ENCODE measurements around the gene DPYSL3. TPM values are rescaled to one million over a fixed set of nuclear protein-coding genes. Genes with fewer than 3 reads are reported as not detected.

DPYSL3 gene
- total RNA-seq (10 to 100 TPM in 6 of 9 donors, 1 to 10 TPM in 3; 3.5 to 49.7 (median 11.9) TPM), polyA plus RNA-seq (10 to 100 TPM; 12.7 to 23.2 (median 13.6) TPM)
- long read RNA-seq, donor 1, full-length matches to known transcripts, result 2 of 2 reads
- long read RNA-seq, donor 1, partial matches to known transcripts, result 0 of 2 reads
- long read RNA-seq, donor 1, other reads (novel, unspliced or antisense), result 0 of 2 reads
- long read RNA-seq, donor 2, full-length matches to known transcripts, result 7 of 7 reads
- long read RNA-seq, donor 2, partial matches to known transcripts, result 0 of 7 reads
- long read RNA-seq, donor 2, other reads (novel, unspliced or antisense), result 0 of 7 reads
- long read RNA-seq, donor 3, full-length matches to known transcripts, result 3 of 3 reads
- long read RNA-seq, donor 3, partial matches to known transcripts, result 0 of 3 reads
- long read RNA-seq, donor 3, other reads (novel, unspliced or antisense), result 0 of 3 reads
- long read RNA-seq, donor 4, result 0 reads
- long read RNA-seq, donor 5, full-length matches to known transcripts, result 2 of 3 reads
- long read RNA-seq, donor 5, partial matches to known transcripts, result 0 of 3 reads
- long read RNA-seq, donor 5, other reads (novel, unspliced or antisense), result 1 of 3 reads
- long read RNA-seq, donor 6, full-length matches to known transcripts, result 2 of 5 reads
- long read RNA-seq, donor 6, partial matches to known transcripts, result 1 of 5 reads
- long read RNA-seq, donor 6, other reads (novel, unspliced or antisense), result 2 of 5 reads
- long read RNA-seq, donor 7, full-length matches to known transcripts, result 4 of 4 reads
- long read RNA-seq, donor 7, partial matches to known transcripts, result 0 of 4 reads
- long read RNA-seq, donor 7, other reads (novel, unspliced or antisense), result 0 of 4 reads
- long read RNA-seq, donor 8, full-length matches to known transcripts, result 11 of 11 reads
- long read RNA-seq, donor 8, partial matches to known transcripts, result 0 of 11 reads
- long read RNA-seq, donor 8, other reads (novel, unspliced or antisense), result 0 of 11 reads
- long read RNA-seq, donor 9, full-length matches to known transcripts, result 2 of 2 reads
- long read RNA-seq, donor 9, partial matches to known transcripts, result 0 of 2 reads
- long read RNA-seq, donor 9, other reads (novel, unspliced or antisense), result 0 of 2 reads
- long read RNA-seq, donor 10, full-length matches to known transcripts, result 3 of 3 reads
- long read RNA-seq, donor 10, partial matches to known transcripts, result 0 of 3 reads
- long read RNA-seq, donor 10, other reads (novel, unspliced or antisense), result 0 of 3 reads

GRCh38 chr5:147509710-147510651 lies at the start of gene DPYSL3:
DPYSL3 (minus strand) TSS chr5:147510068; CDS start chr5:147509858, 210 bp downstream.
- Histone ChIP-seq H3K27me3 (peaks cover 24% of the 10 kb centered on the region), H3K9me3 (replicated peaks in 1 of 3) (no peaks in the 10 kb centered on the region), H3K4me1 (replicated peaks in 1 of 2) (peaks cover 6 to 12% of the 10 kb centered on the region in 2 donors), H3K36me3 (replicated peaks in 1 of 2) (no peaks in the 10 kb centered on the region), H3K27ac (peak within 1 kb of the TSS in 1 of 5 donors; percentile 41), H3K4me3 (peak within 1 kb of the TSS in 2 of 4 donors; percentile 16 to 51)
- WGBS, 4 donors, result 2 to 6% (median 4%) methylated on average over 16 to 66 of the region's 66 CpGs
- DNase-seq, result peak; percentile 36 to 80 (median 53)
- intact Hi-C loops (cut with DNase I), result no loop called here
- TF ChIP-seq CTCF (IDR thresholded peaks at IDR 0.05) (peak in 1 of 6 experiments; percentile 14), POLR2A (IDR thresholded peaks at IDR 0.05) (peak in 1 of 2 donors; percentile 27)

DNA sequence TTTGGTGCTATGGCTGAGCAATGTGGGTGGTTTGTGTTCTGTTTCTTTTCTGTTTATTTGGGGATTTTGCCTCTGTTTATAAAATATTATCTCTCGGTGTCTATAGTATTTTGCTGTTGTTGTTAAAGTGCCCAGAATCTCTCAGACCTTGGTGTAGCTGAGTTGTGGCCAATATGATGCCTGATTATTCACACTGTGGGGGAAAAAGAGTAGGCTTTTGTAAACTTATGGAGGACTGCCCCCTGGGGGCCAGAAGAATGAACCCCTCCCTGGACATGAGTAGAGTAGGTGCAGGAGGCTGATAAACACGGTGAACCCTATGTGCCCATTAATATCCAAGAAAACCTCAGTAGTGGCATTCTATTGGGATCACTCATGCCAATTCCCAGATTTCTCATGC lies 49.0 kb upstream of the DPYSL3 start:
- no peaks in the 10 kb centered on the region for H3K36me3 ChIP-seq (replicated peaks in 1 of 2)
- H3K27ac ChIP-seq, result no peak overlapping the region
- H3K9me3 ChIP-seq (replicated peaks in 1 of 3), result no peaks in the 10 kb centered on the region
- H3K27me3 ChIP-seq, result no peaks in the 10 kb centered on the region
- peak; percentile 25 to 79 (median 35) for DNase-seq
- H3K4me3 ChIP-seq, result no peak overlapping the region
- intact Hi-C loops (cut with DNase I), result no loop called here
- WGBS, 4 donors, result 23 to 34% (median 26%) methylated on average over 2 of the region's 2 CpGs
- H3K4me1 ChIP-seq (replicated peaks in 1 of 2), result peaks cover 0 to 4% of the 10 kb centered on the region in 2 donors
- TF ChIP-seq CTCF (IDR thresholded peaks at IDR 0.05) (peak in 5 of 6 experiments; percentile 18 to 56 (median 46)), POLR2A (IDR thresholded peaks at IDR 0.05) (no peak)

- TF ChIP-seq POLR2A (IDR thresholded peaks at IDR 0.05) (no peak), CTCF (IDR thresholded peaks at IDR 0.05) (no peak)
- DNase-seq, result no peak
- H3K4me3 ChIP-seq, result no peak overlapping the region
- H3K27me3 ChIP-seq, result no peaks in the 10 kb centered on the region
- H3K27ac ChIP-seq, result no peak overlapping the region
- intact Hi-C loops (cut with DNase I), result no loop called here
- H3K9me3 ChIP-seq (replicated peaks in 1 of 3), result no peaks in the 10 kb centered on the region
- H3K36me3 ChIP-seq (replicated peaks in 1 of 2), result no peaks in the 10 kb centered on the region
- WGBS, 4 donors, result 74 to 84% (median 81%) methylated on average over 8 of the region's 8 CpGs
- peaks cover 0 to 4% of the 10 kb centered on the region in 2 donors for H3K4me1 ChIP-seq (replicated peaks in 1 of 2)
These were observed 48.2 kb upstream of the DPYSL3 start for GRCh38 chr5:147557876-147558745.
